Measurements from ENCODE around the gene OSER1. TPM values are rescaled to one million over a fixed set of nuclear protein-coding genes. Genes with fewer than 3 reads are reported as not detected.

The OSER1 gene
- total RNA-seq, 1 experiment from 2014 or later = 35.7 TPM

GRCh38 chr20:44204156-44204831 lies 6.3 kb downstream of the OSER1 start:
- WGBS (ENCODE audit: extremely low coverage, insufficient read length, low lambda C conversion rate) = no CpG with 5 or more reads among the region's 4 CpGs
- H3K9me3 ChIP-seq (ENCODE audit: control insufficient read depth, low read depth, low read length) = no peaks in the 10 kb centered on the region
- H3K9ac ChIP-seq (ENCODE audit: extremely low read depth, insufficient read length, low read length) = no peak overlapping the region
- H2AK5ac ChIP-seq (ENCODE audit: insufficient read length, low read length) = no peak overlapping the region
- no peaks in the 10 kb centered on the region for H4K20me1 ChIP-seq (ENCODE audit: control insufficient read depth, insufficient read depth, insufficient read length)
- Mint-ChIP-seq H3K27ac (no peak overlapping the region), H3K36me3 (ENCODE audit: insufficient read depth in 1 of 3, low read depth in 3 of 3) (peaks cover 27 to 65% (median 59%) of the 10 kb centered on the region in 3 experiments), H3K4me3 (no peak overlapping the region), H3K9me3 (no peaks in the 10 kb centered on the region), H3K27me3 (ENCODE audit: low read depth) (no peaks in the 10 kb centered on the region), H3K4me1 (peaks cover 13 to 19% of the 10 kb centered on the region in 2 experiments)
- DNase-seq = no peak
- peaks cover 14% of the 10 kb centered on the region for H3K79me2 ChIP-seq (ENCODE audit: insufficient read depth, low read length)
- H3K4me1 ChIP-seq (ENCODE audit: insufficient read depth, low read length) = no peaks in the 10 kb centered on the region
- H4K5ac ChIP-seq (ENCODE audit: insufficient read length, low read depth, low read length) = no peak overlapping the region
- H2BK5ac ChIP-seq (ENCODE audit: insufficient read length, low read length) = no peak overlapping the region
- H2BK12ac ChIP-seq (ENCODE audit: insufficient read length, low read depth, low read length) = no peak overlapping the region
- no peak overlapping the region for H3K4me2 ChIP-seq (ENCODE audit: insufficient read depth, insufficient read length, low read length)
- H3K27ac ChIP-seq (ENCODE audit: insufficient read length, low read depth, low read length) = no peak overlapping the region
- H3K14ac ChIP-seq (ENCODE audit: insufficient read depth, low read length) = no peak overlapping the region
- H4K8ac ChIP-seq (replicated peaks; ENCODE audit: insufficient read length, low read depth, low read length) = no peak overlapping the region
- no peak overlapping the region for H3K56ac ChIP-seq (ENCODE audit: insufficient read length, low read depth, low read length)
- no peak overlapping the region for H4K91ac ChIP-seq (ENCODE audit: insufficient read length, low read depth, low read length)
- no peak overlapping the region for H3K18ac ChIP-seq (ENCODE audit: insufficient read length, low read depth, low read length)
- H2BK15ac ChIP-seq (ENCODE audit: low read depth, low read length) = no peak overlapping the region
- no peak overlapping the region for H3T11ph ChIP-seq (ENCODE audit: low read length)
- H3K79me1 ChIP-seq (ENCODE audit: insufficient read depth, low read depth, low read length, poor library complexity, severe bottlenecking) = peaks cover 5% of the 10 kb centered on the region
- no peak overlapping the region for H2AFZ ChIP-seq (ENCODE audit: low read length)
- no peak overlapping the region for H2BK120ac ChIP-seq (ENCODE audit: low read depth, low read length, poor library complexity, severe bottlenecking)
- H3K23ac ChIP-seq (ENCODE audit: insufficient read length, low read depth, low read length) = no peak overlapping the region
- H3K4ac ChIP-seq (ENCODE audit: low read depth, low read length) = no peak overlapping the region
- no peak overlapping the region for H2BK20ac ChIP-seq (ENCODE audit: low read depth, low read length, poor library complexity, severe bottlenecking)
- TF ChIP-seq, protein P1, sequence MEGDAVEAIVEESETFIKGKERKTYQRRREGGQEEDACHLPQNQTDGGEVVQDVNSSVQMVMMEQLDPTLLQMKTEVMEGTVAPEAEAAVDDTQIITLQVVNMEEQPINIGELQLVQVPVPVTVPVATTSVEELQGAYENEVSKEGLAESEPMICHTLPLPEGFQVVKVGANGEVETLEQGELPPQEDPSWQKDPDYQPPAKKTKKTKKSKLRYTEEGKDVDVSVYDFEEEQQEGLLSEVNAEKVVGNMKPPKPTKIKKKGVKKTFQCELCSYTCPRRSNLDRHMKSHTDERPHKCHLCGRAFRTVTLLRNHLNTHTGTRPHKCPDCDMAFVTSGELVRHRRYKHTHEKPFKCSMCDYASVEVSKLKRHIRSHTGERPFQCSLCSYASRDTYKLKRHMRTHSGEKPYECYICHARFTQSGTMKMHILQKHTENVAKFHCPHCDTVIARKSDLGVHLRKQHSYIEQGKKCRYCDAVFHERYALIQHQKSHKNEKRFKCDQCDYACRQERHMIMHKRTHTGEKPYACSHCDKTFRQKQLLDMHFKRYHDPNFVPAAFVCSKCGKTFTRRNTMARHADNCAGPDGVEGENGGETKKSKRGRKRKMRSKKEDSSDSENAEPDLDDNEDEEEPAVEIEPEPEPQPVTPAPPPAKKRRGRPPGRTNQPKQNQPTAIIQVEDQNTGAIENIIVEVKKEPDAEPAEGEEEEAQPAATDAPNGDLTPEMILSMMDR (conservative IDR thresholded peaks at IDR 0.05) = no peak
- H3K27me3 ChIP-seq (ENCODE audit: insufficient read depth, low read length) = no peaks in the 10 kb centered on the region
- H3K23me2 ChIP-seq (ENCODE audit: insufficient read length, low read depth, low read length, poor library complexity, severe bottlenecking) = peaks cover under 1% of the 10 kb centered on the region
